Activated T-cell treated with anti-CD3 and anti-CD28 coated beads, Interleukin-2, amount 50 U/mL, for 24 hours (primary cell): Measurements from ENCODE around the gene TYK2.
A peak's percentile ranks its signal among the peaks of the same experiment; 100 is the strongest.
"Not testable (repeated sequence)": the region's sequence is repeated elsewhere in the genome, so short reads cannot be mapped to it uniquely, and the experiment has no call there.

ENCODE experiments used
- DNase-seq: peaks from one replicate; pipeline ENCODE4 v3.0.0-alpha.2; 2020
- H3K27ac Mint-ChIP-seq: 2 replicates; pipeline ENCODE4 v1.8.0; 2020; ENCODE audit warnings: mild to moderate bottlenecking, mixed read lengths
- H3K27me3 Mint-ChIP-seq: 2 replicates; pipeline ENCODE4 v1.8.0; 2020; ENCODE audit warnings: mixed read lengths
- H3K36me3 Mint-ChIP-seq: 2 replicates; pipeline ENCODE4 v1.8.0; 2020; ENCODE audit warnings: low read depth, mixed read lengths
- H3K4me1 Mint-ChIP-seq: 2 replicates; pipeline ENCODE4 v1.8.0; 2020; ENCODE audit warnings: low read depth, mixed read lengths
- H3K4me3 Mint-ChIP-seq: 2 replicates; pipeline ENCODE4 v1.8.0; 2020; ENCODE audit warnings: mild to moderate bottlenecking, moderate library complexity, mixed read lengths
- H3K9me3 Mint-ChIP-seq: 2 replicates; pipeline ENCODE4 v1.8.0; 2020; ENCODE audit warnings: mixed read lengths

The TYK2 gene

DNA sequence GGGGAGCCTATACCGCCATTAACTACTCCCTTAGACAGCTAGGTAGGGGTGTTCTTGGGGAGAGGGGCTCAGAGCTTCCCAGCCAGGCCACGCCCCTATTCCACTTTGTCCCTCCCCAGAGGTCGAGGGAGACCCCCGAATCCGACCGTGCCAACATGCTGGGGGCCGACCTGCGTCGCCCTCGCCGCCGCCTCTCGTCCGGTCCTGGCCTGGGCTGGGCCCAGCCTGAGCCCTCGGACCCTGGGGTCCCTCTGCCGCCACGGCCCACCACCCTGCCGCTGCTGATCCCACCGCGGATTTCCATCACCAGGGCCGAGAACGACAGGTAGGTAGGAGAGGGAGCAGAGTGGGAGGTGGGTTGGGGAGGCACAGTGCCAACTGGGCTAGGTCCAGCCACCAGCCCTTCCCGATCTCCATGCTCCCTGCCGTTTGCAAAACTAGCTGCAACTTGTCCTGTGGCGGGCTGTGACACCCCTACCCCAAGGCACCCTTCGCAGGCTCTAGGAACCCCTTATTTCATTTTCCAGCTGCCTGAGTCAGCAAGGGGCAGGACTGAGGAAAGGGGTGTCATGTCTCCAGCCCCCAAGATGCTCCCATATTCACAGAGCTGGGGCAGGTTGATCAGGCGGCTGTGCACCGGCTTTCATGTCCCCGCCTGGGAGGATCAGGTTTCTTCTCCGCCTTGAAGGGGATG, 37.3 kb upstream of the TYK2 start:
- H3K27me3 Mint-ChIP-seq: peaks cover 52% of the 10 kb centered on the region
- H3K27ac Mint-ChIP-seq: no peak overlapping the region
- H3K9me3 Mint-ChIP-seq: no peaks in the 10 kb centered on the region
- peaks cover 59% of the 10 kb centered on the region for H3K4me1 Mint-ChIP-seq
- H3K36me3 Mint-ChIP-seq: no peaks in the 10 kb centered on the region
- H3K4me3 Mint-ChIP-seq: peak overlapping the region; percentile 50
- DNase-seq: no peak

DNA sequence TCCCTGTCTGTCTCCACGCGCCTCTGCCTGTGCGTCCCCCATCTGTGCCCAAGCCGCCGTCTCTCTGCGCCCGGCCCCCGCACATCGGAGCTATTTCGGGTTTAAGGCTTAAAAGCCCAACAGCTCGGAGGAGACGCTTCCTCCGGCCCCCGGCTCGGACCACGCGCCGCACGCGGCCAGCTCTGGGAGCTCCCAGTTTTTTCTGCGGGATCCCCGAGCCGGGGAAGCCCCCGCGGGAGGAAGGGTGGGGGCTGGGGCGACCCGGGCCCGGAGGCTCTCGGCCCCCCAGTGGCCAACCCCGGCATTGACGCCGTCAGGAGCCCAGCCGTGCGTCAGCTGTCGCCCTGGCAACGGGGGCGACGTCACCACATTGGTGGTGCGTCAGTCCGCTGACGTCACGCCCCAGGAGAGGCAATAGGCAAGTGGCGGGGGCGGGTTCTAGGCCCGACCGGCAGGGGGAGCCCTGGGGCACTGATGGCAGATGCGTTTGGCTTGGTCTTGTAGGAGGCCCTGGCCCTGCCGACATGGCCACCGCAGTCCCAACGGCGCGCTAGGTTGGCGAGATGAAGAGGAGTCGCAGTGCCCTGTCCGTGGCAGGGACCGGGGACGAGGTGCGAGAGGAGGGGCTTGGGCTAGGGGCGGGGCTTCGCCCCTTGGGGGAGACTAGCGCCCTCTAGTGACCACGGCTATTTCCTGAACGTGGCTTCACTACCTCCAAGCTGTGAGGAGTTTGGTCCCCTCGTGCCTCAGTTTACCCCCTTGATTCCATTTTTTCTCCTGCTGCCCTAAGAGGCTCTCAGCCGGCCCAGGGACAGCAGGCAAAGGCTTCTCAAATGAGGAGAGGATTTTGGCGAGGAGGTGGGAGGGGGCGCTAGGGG, 36.2 kb upstream of the TYK2 start:
- no peaks in the 10 kb centered on the region for H3K9me3 Mint-ChIP-seq
- peaks cover 61% of the 10 kb centered on the region for H3K4me1 Mint-ChIP-seq
- peaks cover 42% of the 10 kb centered on the region for H3K27me3 Mint-ChIP-seq
- peak overlapping the region; percentile 71 for H3K4me3 Mint-ChIP-seq
- DNase-seq: peak; percentile 98
- peak overlapping the region; percentile 87 for H3K27ac Mint-ChIP-seq
- H3K36me3 Mint-ChIP-seq: no peaks in the 10 kb centered on the region

DNA sequence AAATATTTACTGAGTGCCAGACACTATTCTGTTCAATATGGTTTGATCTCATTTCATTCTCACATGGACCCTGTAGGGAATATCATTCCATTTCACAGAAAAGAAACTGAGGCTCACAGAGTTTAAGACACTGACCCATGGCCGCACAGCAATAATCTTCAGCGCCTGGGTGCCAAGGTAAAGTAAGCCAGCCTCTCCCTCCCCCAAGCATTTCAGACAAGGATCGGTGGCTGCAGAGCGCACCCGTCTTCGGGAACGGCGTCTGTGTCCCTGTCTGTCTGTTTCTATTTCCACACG, 35.7 kb upstream of the TYK2 start:
- no peak for DNase-seq
- peaks cover 36% of the 10 kb centered on the region for H3K27me3 Mint-ChIP-seq
- no peaks in the 10 kb centered on the region for H3K9me3 Mint-ChIP-seq
- H3K27ac Mint-ChIP-seq: peak overlapping the region; percentile 71
- H3K4me3 Mint-ChIP-seq: peak overlapping the region; percentile 71
- H3K36me3 Mint-ChIP-seq: no peaks in the 10 kb centered on the region
- peaks cover 61% of the 10 kb centered on the region for H3K4me1 Mint-ChIP-seq

DNA sequence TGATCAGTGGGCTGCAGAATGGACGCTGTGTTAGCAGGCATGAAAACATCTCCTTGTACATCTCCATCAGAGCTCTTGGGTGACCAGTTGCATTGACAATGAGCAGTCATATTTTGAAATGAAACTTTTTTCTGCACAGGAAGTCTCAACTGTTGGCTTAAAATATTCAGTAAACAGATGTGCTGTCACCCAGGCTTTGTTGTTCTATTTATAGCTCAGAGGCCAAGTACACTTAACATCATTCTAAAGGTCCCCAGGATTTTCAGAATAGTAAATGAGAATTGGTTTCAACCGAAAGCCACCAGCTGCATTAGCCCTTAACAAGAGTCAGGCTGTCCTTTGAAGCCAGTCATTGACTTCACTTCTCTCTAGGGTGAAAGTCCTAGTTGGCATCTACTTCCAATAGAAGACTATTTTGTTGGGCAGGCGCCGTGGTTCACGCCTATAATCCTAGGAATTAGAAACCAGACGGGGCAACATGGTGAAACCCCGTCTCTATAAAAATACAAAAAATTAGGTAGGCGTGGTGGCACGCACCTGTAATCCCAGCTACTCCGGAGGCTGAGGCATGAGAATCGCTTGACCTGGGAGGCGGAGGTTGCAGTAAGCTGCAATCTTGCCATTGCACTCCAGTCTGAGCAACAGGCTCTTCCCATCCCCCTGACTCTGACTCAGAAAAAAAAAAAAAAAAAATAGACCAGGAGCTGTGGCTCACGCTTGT, 32.0 kb upstream of the TYK2 start:
- H3K27ac Mint-ChIP-seq: peak overlapping the region; percentile 82
- peak overlapping the region; percentile 17 for H3K4me3 Mint-ChIP-seq
- peaks cover 9% of the 10 kb centered on the region for H3K27me3 Mint-ChIP-seq
- DNase-seq: no peak
- H3K36me3 Mint-ChIP-seq: no peaks in the 10 kb centered on the region
- H3K9me3 Mint-ChIP-seq: no peaks in the 10 kb centered on the region
- peaks cover 70% of the 10 kb centered on the region for H3K4me1 Mint-ChIP-seq

DNA sequence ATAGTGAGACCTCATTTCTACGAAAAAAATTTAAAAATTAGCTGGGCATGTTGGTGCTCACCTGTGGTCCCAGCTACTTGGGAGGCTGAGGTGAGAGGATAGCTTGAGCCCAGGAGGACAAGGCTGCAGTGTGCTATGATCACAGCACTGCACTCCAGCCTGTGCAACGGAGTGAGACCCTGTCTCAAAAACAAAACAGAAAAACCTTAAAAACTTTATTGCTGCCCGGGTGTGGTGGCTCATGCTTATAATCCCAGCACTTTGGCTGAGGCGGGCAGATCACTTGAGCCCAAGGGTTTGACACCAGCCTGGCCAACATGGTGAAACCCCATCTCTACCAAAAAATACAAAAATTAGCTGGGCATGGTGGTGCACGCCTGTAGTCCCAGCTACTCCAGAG, 30.9 kb upstream of the TYK2 start:
- H3K27me3 Mint-ChIP-seq, H3K36me3 Mint-ChIP-seq, H3K4me3 Mint-ChIP-seq, H3K27ac Mint-ChIP-seq, H3K9me3 Mint-ChIP-seq, DNase-seq: not testable (repeated sequence)
- peaks cover 73% of the 10 kb centered on the region for H3K4me1 Mint-ChIP-seq

DNA sequence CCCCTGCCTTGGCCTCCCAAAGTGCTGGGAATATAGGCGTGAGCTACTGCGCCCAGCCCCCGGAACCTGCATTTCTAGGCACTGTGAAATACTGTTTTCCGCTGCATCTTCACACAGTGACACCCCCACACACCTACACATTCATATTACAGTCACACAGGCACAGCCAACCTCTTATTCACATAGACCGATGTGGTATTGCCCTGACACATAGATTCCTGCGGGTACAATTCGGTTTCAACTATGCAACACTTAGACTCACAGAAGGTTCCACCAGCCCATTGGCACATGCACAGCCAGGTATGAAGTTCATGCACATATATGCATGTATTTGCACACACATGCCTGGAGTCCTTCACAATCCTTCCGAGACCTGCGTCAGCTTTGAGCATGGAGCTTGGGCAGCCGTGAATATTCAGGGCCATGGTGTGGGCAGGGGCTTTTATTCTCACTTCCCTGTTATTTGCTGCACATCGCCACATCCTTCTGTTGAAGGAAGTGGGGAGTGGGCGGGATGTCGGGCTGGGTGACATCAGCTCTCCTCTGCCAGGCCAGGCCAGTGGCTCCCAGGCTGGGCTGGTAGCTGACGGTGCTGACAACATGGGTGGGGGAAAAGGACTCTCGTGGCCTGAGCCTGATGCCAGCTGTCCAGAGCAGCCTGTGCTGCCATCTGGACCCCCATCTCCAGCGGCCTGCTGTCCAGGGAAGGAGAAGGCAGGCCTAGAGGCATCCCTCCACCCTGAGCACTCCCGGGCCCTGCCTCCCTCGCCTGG, 28.3 kb upstream of the TYK2 start:
- Mint-ChIP-seq H3K27me3 (no peaks in the 10 kb centered on the region), H3K36me3 (peaks cover 3% of the 10 kb centered on the region), H3K9me3 (no peaks in the 10 kb centered on the region), H3K4me3 (peak overlapping the region; percentile 39), H3K4me1 (peaks cover 84% of the 10 kb centered on the region), H3K27ac (peak overlapping the region; percentile 87)
- peak; percentile 77 for DNase-seq

DNA sequence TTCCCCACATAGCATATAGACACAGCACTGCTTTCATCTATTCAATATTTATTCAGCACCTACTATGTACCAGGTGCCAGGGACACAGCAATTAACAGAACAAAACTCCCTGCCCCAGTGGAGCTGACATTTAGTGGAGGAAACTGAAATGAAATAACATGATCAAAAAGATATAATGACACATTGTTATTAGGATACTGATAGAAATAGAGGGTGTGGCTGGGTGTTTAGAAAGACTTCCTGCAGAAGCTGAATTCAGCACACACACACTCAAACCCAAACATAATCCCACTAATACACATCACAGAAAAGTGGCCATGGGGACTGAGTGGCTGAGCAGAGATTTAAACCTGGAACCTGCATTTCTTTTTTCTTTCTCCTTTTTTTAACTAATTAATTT, 26.7 kb upstream of the TYK2 start:
- Mint-ChIP-seq H3K27me3 (no peaks in the 10 kb centered on the region), H3K36me3 (peaks cover 18% of the 10 kb centered on the region), H3K27ac (no peak overlapping the region), H3K9me3 (no peaks in the 10 kb centered on the region), H3K4me1 (peaks cover 79% of the 10 kb centered on the region), H3K4me3 (no peak overlapping the region)
- no peak for DNase-seq

DNA sequence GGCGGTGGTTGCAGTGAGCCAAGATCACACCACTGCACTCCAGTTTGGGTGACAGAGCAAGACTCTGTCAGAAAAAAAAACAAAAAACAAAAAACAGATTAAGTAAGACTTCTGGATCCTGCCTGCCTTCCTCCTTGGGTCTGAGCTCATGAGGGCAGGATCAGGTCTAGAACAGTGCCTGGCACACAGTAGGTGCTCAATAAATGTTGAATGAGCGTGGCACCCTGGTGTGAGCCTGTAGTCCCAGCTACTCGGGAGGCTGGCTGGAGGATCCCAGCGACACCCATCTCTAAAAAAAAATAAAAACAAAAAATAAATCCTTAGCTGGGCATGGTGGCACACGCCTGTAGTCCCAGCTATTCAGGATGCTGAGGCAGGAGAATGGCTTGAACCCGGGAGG, 25.8 kb upstream of the TYK2 start:
- H3K36me3 Mint-ChIP-seq: peaks cover 25% of the 10 kb centered on the region
- no peak overlapping the region for H3K4me3 Mint-ChIP-seq
- no peak for DNase-seq
- peaks cover 80% of the 10 kb centered on the region for H3K4me1 Mint-ChIP-seq
- H3K27ac Mint-ChIP-seq: peak overlapping the region; percentile 92
- no peaks in the 10 kb centered on the region for H3K27me3 Mint-ChIP-seq
- H3K9me3 Mint-ChIP-seq: no peaks in the 10 kb centered on the region

DNA sequence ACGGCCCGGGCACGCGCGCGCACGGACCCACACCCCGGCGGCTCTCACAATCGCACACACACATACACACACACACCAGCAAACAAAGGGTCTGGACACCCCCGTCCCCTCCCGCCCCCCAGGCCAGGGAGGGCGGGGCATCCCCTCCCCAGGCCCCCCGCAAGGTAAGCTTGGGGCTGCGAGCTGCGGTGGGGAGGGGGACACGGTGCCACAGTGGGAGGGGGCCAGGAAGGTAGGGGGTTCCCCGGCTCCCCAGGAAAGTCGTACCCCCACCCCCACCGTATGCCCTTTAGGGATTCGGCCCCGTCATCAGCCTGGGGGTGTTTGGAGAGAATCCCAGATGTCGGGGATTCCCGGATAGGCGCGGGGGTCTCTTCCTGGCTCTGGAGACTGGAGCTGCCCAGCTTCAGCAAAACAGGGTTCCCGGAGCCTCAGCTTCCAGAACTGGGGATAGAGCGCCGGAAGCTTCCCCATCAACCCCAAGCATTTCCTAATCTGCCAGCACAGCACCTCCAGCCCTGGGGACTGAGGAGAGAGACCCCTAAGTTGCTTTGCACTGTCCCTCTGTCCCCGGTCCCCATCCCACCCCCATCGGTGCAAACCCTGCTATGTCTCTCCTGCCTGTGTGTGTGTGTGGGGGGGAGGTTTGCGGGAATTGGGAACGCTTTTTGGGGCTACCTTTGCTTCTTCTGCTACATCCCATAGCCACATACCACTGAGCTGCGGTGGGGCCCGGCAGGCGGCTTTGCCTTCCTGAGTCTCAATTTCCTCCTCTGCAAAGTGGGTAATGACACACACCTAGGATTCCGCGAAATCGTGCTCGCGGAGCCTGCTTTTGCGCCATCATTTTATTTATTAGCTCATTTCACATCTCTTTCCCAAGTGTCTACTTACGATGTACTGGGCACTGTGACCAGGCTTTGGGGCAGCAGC, 24.8 kb upstream of the TYK2 start:
- Mint-ChIP-seq H3K4me1 (peaks cover 83% of the 10 kb centered on the region), H3K27me3 (no peaks in the 10 kb centered on the region), H3K4me3 (peak overlapping the region; percentile 98), H3K27ac (peak overlapping the region; percentile 97), H3K36me3 (peaks cover 35% of the 10 kb centered on the region), H3K9me3 (no peaks in the 10 kb centered on the region)
- peak; percentile 73 for DNase-seq

DNA sequence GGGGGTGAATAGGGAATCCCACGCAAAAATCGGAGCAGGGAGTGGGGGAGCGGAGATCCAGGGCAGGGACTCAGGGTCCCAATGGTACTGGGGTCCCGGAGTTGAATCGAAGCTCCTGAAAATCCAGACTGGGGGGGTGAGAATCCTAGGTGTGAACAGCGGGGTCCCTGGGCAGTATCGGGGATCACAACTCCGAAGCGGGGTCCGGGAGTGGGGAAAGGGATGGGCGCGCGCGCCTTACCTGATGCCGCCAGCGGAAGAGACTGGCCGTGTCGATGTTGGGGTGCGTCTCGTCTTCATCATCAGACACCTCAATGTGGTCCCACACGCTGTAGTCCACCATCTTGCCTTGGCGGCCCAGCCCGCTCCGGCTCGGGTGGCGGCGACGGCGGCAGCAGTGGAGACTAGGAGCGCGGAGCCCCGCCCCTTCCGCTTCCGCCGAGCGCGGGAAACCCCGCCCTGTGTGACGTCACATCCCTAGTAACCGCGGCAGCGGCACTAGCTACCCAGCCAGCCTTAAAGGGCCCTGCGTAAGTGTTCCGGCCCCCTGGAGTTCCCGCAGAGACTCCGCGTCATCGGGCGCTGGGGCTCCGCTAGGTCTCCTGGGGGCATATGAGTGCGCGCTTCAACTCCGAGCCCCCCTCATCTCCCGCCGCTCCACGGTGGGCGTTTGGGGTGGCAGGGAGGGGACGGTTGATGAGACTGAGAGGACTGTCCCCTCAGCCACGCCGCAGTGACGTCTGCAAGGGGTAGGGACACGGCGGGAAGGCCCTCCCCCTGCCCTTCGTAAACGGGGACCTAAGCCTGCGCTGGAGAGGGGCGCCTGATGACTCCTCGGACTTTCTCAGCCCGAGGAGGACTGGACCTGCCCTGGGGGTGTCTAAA, 23.0 kb upstream of the TYK2 start, which contains the start of gene CDC37:
Gene CDC37 (minus strand): TSS at position 406 of the 885 bp plus-strand sequence. CDS start 63 bp downstream, at position 343.
- Mint-ChIP-seq H3K27ac (peak within 1 kb of the TSS; percentile 97), H3K36me3 (peaks cover 46% of the 10 kb centered on the region), H3K4me3 (peak within 1 kb of the TSS; percentile 98), H3K27me3 (no peaks in the 10 kb centered on the region), H3K4me1 (peaks cover 74% of the 10 kb centered on the region), H3K9me3 (no peaks in the 10 kb centered on the region)
- DNase-seq: peak; percentile 99

DNA sequence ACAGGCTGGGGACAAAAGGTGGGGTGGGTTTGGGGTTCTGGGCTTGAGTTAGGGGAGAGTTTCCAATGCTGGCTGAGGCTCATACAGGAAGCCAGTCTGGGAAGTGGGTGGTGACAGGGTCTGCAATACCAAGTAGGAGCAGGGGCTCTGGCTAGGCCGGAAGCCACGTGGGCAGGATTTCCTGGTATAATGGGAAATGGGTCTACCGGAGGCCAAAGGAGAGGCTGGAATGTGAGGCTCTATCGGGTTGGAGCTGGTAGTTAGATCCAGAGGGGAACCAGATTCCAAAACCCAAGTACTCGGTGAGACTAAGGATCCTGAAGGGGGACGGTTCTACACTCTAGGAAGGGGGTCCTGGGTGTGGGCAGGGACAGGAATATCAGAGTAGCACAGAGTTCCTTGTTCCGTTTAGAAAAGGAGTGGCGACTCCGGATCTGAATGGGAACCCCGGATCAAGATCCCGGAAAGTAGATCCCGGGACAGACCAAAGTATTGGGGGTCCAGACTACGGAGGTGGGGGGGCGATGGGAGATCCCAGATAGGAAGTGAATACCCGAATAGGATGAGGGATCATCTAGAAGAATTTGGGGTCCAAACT, 22.2 kb upstream of the TYK2 start:
- Mint-ChIP-seq H3K27ac (peak overlapping the region; percentile 97), H3K36me3 (peaks cover 55% of the 10 kb centered on the region), H3K27me3 (no peaks in the 10 kb centered on the region), H3K4me1 (peaks cover 73% of the 10 kb centered on the region), H3K9me3 (no peaks in the 10 kb centered on the region), H3K4me3 (peak overlapping the region; percentile 98)
- no peak for DNase-seq

DNA sequence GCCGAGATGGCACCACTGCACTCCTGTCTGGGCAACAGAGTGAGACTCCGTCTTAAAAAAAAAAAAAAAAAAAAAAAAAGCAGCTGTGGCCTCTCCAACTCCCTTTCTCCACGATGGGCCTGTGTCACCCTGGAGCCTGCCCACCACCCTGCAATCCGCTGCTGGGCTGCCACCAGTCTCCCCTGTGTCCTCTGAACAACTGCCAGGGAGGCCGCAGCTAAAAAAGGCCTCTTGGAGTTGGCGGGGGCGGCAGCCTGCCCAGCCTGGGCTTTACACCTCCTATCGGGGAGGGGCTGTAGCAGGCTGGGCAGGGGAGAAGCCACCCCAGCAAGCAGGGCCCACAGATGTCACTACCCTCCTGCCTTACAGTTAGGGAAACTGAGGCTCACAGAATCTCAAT, 19.5 kb upstream of the TYK2 start:
- no peaks in the 10 kb centered on the region for H3K27me3 Mint-ChIP-seq
- H3K9me3 Mint-ChIP-seq: no peaks in the 10 kb centered on the region
- no peak overlapping the region for H3K4me3 Mint-ChIP-seq
- no peak for DNase-seq
- H3K27ac Mint-ChIP-seq: peak overlapping the region; percentile 67
- H3K4me1 Mint-ChIP-seq: peaks cover 52% of the 10 kb centered on the region
- peaks cover 78% of the 10 kb centered on the region for H3K36me3 Mint-ChIP-seq
